Activated naive CD4-positive, alpha-beta T cell treated with anti-CD3 and anti-CD28 coated beads, Interleukin-2, amount 50 U/mL, for 72 hours (primary cell): ENCODE measurements around the gene TRAPPC5. TPM values are rescaled to one million over a fixed set of nuclear protein-coding genes. Genes with fewer than 3 reads are reported as not detected.

Source experiments
- ATAC-seq, 2 donors: fragments of 150-1000 bp; cut with Tn5 transposase; 2 replicates each; pipeline ENCODE4 v1.10.0; 2021; ENCODE audit warnings: mild to moderate bottlenecking in 2 of 2, moderate library complexity in 2 of 2
- DNase-seq, 2 donors: peaks; one replicate each; pipeline ENCODE4 v3.0.0; 2021 to 2022; ENCODE audit warnings: low spot score in 2 of 2
- H3K27ac Mint-ChIP-seq, 2 donors: one replicate each; pipeline ENCODE4 v1.8.0; 2022; ENCODE audit warnings: mild to moderate bottlenecking in 2 of 2, mixed read lengths in 2 of 2
- H3K36me3 Mint-ChIP-seq, 2 donors: one replicate each; pipeline ENCODE4 v1.8.0; 2022; ENCODE audit warnings: mixed read lengths in 2 of 2
- H3K9me3 Mint-ChIP-seq, 2 donors: one replicate each; pipeline ENCODE4 v1.8.0; 2022; ENCODE audit warnings: mixed read lengths in 2 of 2
- total RNA-seq, 2 donors: library from RNA; stranded (reverse); gene quantifications; one replicate each; pipeline ENCODE4 v1.2.3, GENCODE V29; 2022

Gene TRAPPC5
- total RNA-seq, 2 donors from 2014 or later = 58.9 to 84.4 TPM

DNA sequence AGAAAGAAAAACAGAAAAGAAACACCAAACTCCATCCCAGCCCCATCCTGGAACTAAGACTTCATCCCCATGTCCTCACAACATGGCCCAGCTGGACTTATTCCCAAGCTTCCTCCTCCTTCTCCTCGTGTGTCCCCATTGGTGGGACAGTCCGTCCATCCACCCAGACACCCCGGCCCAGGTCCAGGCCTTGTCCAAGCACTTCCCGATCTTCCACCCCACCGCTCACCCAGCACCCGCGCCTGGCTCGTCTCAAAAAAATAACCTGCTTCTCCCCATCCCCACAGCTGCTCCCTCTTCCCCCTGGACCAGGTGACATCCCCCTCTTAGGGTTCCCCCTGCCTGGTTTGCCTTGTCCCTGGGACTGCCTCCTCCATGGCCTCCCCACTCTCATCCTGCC, 22.7 kb downstream of the TRAPPC5 start:
- no peaks in the 10 kb centered on the region for H3K36me3 Mint-ChIP-seq
- DNase-seq (no peak), ATAC-seq (no peak)
- H3K27ac Mint-ChIP-seq = no peak overlapping the region
- no peaks in the 10 kb centered on the region for H3K9me3 Mint-ChIP-seq

DNA sequence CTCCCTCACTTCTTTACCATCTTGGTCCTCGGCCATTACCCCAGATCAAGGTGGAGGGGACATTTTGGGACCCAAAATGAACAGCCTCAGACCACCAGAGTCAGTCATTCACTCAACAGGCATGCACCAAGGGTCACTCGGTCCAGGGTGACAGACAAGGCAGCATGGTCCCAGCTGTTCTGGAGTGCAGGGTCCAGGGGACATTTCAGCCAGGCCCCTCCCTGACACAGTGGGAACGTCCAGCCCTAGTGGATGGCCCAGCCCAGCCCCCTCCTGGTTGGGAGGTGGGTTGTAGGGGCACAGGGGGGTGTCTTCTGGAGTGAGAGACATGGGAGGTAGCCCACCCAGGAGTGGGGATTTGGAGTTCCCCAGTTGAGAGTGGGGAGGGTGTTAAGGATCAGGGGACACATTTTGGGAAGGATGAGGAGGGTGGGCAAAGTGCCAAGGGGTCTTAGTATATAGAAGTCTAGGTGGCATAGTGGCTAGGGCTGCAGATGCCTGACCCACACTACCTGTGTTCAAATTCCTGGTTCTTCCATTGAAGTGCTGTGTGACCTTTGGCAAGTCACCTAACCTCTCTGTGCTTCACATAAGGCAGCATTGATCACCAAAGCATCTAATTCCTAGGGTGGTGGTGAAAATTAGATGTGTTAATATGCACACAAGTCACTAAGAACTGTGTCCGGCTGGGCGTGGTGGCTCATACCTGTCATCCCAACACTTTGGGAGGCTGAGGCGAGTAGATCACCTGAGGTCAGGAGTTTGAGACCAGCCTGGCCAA, 23.8 kb downstream of the TRAPPC5 start:
- no peaks in the 10 kb centered on the region for H3K36me3 Mint-ChIP-seq
- DNase-seq = no peak
- no peaks in the 10 kb centered on the region for H3K9me3 Mint-ChIP-seq
- ATAC-seq = no peak
- no peak overlapping the region for H3K27ac Mint-ChIP-seq

DNA sequence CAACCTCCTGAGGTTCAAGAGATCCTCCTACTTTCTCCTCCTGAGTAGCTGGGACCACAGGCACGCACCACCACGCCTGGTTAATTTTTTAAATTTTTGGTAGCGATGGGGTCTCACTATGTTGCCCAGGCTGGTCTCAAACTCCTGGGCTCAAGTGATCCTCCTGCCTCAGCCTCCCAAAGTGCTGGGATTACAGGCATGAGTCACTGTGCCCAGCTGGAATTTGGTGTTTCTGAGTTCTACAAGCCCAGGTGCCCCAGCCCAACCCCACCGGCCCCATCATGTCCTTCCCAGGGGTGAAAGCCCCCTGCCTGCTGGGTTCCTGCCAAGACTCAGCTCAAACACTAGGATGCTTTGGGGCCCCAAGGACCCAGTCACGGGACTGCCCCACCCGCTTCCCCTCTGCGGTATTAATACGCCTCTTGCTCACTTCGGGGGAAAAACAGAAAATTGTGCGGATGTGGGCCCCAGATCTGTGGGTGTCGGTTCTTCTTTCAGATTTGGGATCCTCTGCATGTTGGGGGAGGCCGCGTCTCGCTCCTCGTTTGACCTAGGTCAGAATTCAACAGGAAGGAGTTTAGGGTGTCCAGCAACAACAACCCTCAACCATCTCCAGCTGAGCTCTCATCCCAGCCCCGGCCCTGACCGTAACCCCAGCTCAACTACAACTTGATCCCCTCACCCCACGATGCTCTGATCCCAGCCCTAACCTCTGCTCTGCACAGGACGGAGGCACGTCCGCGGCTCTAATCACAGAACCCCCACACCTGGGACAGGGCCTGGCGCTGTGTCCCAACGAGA, 25.0 kb downstream of the TRAPPC5 start:
- ATAC-seq = peak; percentile 92 to 97
- H3K27ac Mint-ChIP-seq = peak overlapping the region; percentile 73 to 75
- no peaks in the 10 kb centered on the region for H3K9me3 Mint-ChIP-seq
- H3K36me3 Mint-ChIP-seq = no peaks in the 10 kb centered on the region
- DNase-seq = peak; percentile 61 to 79

DNA sequence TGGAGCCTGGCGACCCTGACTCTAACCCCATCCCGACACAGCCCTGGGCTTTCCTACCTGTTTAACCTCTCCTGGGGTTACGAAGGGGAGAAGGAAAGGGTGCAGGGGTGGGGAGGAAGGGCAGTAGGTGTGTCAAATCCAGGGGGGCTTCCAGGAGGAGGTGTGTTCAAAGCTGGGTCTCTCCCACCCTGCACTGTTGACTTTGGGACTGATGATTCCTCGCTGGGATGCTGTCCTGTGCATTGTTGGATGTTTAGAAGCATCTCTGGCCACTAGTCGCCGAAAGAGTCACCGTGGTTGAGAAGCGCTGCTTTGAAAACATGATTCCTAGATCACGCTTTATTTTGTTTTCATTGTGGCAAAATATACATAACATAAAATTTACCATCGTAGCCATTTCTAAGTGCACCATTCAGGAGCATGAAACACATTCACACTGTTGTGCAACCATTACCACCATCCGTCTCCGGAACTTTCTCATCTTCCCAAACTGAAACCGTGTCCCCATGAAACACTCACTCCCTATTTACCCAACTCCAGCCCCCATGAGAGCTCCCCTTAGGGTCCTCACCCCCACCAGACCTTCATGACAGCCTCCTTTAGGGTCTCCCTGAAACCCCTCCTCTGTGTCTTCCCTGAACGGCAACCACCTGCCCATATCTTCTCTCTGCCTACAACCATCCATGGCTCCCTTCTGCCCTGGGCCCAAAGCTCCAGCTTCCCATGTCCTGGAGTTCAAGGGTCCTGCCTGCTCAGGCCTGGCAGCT, 25.7 kb downstream of the TRAPPC5 start:
- ATAC-seq (no peak), DNase-seq (no peak)
- H3K27ac Mint-ChIP-seq = peak overlapping the region; percentile 73 to 75
- H3K36me3 Mint-ChIP-seq = no peaks in the 10 kb centered on the region
- no peaks in the 10 kb centered on the region for H3K9me3 Mint-ChIP-seq

DNA sequence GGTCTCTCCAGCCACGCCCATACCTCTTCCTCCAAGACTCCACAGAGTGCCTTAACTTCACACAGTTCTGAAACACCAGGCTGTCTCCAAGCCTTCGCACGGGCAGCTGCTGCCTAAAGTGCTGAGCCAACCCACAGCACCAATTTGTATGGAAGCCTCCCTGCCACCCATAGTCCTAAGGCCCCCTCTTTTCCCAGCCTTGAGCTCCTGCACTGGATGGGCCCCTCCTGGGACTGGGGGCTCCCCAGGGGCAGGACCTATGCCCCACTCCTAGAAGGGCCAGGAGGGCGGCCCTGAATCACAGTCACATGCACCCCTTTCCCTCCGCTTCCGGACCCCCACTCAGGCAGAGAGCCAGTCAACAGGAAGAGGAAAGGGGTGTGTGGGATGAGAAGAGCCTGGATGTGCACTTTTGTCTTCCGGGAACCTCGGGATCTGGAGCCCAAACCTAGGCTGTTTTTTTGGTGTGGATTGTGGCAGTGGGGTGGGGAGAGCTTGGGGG, 26.4 kb downstream of the TRAPPC5 start:
- Mint-ChIP-seq H3K27ac (peak overlapping the region in 1 of 2 donors; percentile 73), H3K36me3 (no peaks in the 10 kb centered on the region), H3K9me3 (no peaks in the 10 kb centered on the region)
- no peak for ATAC-seq
- DNase-seq = no peak

DNA sequence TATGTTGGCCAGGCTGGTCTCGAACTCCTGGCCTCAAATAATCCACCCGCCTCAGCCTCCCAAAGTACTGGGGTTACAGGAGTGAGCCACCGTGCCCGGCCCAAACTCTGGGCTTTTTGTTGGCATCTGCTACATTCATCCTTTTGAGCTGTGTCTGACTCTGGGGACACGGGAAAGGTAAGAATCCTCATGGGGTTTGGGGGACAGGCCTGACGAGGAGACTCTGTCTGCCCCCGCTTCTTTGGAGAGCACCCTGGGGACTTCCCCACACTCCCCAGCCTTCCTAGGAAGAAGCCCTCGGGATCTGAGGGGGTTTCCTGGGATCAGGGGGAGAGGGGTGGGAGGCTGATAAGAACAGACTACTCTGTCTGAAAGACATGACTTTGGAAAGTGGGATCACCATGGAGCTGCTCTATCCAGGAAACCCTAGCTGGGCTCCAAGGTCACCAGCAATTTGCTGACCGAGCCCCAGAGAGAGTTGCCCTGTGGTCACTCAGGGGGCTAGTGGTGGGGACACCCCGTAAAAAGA, 29.4 kb downstream of the TRAPPC5 start:
- Mint-ChIP-seq H3K27ac (no peak overlapping the region), H3K36me3 (no peaks in the 10 kb centered on the region), H3K9me3 (no peaks in the 10 kb centered on the region)
- no peak for ATAC-seq
- DNase-seq = no peak

DNA sequence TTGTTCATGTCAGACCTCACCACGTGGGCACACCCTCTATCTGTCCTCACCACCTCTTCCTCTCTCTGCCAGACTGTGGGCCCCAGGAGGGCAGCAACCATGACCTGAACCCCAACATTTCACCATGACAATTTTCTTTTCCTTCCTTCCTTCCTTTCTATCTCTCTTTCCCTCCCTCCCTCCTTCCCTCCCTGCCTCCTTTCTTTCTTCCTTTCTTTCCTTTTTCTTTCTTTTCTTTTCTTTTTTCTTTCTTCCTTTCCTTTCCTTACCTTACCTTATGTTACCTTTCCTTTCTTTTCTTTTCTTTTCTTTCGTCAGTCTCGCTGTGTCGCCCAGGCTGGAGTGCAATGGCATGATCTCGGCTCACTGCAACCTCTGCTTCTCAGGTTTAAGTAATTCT, 30.0 kb downstream of the TRAPPC5 start:
- ATAC-seq (no peak), DNase-seq (no peak)
- Mint-ChIP-seq H3K36me3 (no peaks in the 10 kb centered on the region), H3K9me3 (no peaks in the 10 kb centered on the region), H3K27ac (no peak overlapping the region)

DNA sequence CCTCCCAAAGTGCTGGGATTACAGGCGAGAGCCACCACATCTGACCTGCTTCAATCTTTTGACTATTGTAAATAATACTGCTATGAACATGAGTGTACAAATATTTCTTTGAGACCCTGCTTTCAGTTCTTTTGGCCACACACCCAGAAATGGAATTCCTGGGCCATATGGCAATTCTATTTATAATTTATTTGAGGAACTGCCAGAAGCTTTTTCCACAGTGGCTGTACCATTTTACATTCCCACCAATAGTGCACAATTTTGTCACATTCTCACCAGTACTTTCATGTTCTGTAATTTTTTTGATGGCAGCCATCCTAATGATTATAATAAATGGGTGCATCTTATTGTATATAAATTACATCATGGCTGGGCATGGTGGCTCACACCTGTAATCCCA, 35.0 kb downstream of the TRAPPC5 start:
- ATAC-seq = no peak
- DNase-seq = no peak
- H3K27ac Mint-ChIP-seq = no peak overlapping the region

DNA sequence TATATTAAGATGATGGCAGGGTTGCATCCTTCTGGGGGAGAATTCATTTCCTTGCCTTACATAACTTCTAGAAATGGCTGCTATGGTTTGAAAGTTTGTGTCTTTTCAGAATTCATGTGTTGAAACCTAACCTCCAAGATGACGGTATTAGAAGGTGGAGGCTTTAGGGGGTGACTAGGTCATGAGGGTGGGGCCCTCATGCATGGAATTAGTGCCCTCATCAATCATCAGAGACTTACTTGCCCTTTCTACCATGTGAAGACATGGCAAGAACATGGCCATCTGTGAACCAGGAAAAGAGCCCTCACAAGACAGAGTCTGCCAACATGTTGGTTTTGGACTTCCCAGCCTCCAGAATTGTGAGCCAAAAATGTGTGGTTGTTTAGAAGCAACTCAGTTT, 36.1 kb downstream of the TRAPPC5 start:
- DNase-seq = no peak
- Mint-ChIP-seq H3K27ac (no peak overlapping the region), H3K36me3 (peaks cover 0 to 6% of the 10 kb centered on the region in 2 donors), H3K9me3 (no peaks in the 10 kb centered on the region)
- ATAC-seq = no peak

More for the DNA sequence above, 35.0 kb downstream of the TRAPPC5 start:
- peaks cover 0 to 6% of the 10 kb centered on the region in 2 donors for H3K36me3 Mint-ChIP-seq
- no peaks in the 10 kb centered on the region for H3K9me3 Mint-ChIP-seq

DNA sequence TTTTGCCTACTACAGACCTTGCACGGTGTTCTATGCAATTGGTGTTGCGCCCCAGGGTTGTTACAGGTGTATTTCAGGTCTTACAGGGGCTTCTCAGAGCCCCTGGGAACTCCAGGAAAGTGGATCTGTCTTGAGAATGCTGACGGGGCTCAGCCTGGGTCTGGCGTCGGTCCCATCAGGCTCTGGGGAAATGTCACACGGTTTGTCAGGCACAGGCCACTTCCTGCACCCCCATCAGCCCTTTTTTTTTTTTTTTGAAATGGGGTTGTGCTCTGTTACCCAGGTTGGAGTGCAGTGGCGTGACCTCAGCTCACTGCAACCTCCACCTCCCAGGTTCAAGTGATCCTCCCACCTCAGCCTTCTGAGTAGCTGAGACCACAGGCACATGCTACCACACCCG, 38.0 kb downstream of the TRAPPC5 start:
- DNase-seq (no peak), ATAC-seq (no peak)
- Mint-ChIP-seq H3K9me3 (no peaks in the 10 kb centered on the region), H3K27ac (no peak overlapping the region), H3K36me3 (peaks cover 0 to 6% of the 10 kb centered on the region in 2 donors)

DNA sequence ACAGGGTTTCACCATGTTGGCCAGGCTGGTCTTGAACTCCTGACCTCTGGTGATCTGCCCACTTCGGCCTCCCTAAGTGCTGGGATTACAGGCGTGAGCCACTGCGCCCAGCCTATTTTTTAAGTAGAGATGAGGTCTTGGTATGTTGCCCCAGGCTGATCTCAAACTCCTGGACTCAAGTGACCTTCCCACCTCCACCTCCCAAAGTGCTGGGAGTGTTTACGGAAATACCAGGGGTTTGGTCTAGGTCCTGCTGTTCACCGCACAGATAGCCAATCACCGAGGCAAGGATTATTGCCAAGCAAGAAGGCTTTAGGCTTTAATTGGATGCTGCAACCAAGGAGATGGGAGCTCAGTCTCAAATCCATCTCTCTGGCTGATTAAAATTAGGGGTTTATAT, 39.7 kb downstream of the TRAPPC5 start:
- DNase-seq (no peak), ATAC-seq (no peak)
- no peak overlapping the region for H3K27ac Mint-ChIP-seq
- H3K9me3 Mint-ChIP-seq = no peaks in the 10 kb centered on the region
- H3K36me3 Mint-ChIP-seq = peaks cover 0 to 6% of the 10 kb centered on the region in 2 donors

DNA sequence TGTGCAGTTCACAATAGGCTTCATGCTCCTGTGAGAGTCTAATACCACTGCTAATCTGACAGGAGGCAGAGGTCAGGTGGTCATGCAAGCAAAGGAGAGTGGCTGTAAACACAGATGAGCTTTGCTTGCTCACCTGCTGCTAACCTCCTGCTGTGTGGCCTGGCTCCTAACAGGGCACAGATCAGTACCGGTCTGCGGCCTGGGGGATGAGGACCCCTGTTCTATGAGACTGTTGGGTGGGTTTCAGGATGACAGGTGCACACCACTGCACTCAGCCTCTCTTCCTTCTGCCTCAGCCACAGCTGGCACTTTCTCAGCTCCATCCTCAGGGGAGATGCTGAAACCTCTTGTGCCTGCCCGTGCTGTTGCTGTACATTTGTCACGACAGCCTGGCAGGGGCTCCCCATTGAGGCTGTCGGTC, 41.6 kb downstream of the TRAPPC5 start:
- no peaks in the 10 kb centered on the region for H3K9me3 Mint-ChIP-seq
- no peak for ATAC-seq
- H3K27ac Mint-ChIP-seq = no peak overlapping the region
- peaks cover 0 to under 1% of the 10 kb centered on the region in 2 donors for H3K36me3 Mint-ChIP-seq
- DNase-seq = no peak

DNA sequence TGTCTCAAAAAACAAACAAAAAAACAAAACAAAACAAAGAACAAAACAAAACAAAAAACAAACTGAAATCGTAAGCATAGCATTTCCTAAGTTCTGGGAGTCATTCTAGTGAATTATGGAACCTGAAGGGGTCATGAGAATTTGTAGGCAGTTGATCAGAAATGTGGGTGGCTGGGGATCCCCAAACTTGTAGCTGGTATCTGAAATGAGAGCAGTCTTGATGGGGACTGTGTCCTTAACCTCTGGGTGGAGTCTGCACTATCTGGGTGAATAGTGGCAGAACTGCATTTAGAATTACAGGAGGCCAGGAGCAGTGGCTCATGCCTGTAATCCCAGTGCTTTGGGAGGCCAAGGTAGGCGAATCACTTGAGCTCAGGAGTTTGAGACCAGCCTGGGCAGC, 45.2 kb downstream of the TRAPPC5 start:
- peaks cover 0 to 5% of the 10 kb centered on the region in 2 donors for H3K36me3 Mint-ChIP-seq
- DNase-seq (no peak), ATAC-seq (no peak)
- no peak overlapping the region for H3K27ac Mint-ChIP-seq
- H3K9me3 Mint-ChIP-seq = no peaks in the 10 kb centered on the region

DNA sequence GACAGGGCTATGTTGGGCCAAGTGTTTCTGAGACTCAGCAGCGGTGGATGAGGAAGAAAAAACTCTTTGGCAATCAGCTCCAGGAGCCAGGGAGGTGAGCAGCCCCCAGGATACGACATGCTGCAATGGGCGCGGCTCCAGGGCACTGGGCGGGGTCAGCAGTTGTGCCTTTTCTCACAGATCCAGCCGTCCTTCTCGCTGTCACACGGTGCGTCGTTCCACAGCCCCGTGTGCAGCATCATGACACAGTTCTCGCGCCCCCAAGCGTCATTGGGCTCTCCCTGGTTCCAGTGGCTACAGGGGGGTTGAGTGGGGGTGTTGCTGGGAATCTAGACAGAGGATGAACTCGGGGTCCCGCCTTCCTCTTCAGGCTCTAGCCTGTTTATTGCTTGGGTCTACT, 48.6 kb downstream of the TRAPPC5 start:
- DNase-seq = no peak
- peaks cover 0 to 5% of the 10 kb centered on the region in 2 donors for H3K36me3 Mint-ChIP-seq
- no peaks in the 10 kb centered on the region for H3K9me3 Mint-ChIP-seq
- H3K27ac Mint-ChIP-seq = no peak overlapping the region
- ATAC-seq = no peak

DNA sequence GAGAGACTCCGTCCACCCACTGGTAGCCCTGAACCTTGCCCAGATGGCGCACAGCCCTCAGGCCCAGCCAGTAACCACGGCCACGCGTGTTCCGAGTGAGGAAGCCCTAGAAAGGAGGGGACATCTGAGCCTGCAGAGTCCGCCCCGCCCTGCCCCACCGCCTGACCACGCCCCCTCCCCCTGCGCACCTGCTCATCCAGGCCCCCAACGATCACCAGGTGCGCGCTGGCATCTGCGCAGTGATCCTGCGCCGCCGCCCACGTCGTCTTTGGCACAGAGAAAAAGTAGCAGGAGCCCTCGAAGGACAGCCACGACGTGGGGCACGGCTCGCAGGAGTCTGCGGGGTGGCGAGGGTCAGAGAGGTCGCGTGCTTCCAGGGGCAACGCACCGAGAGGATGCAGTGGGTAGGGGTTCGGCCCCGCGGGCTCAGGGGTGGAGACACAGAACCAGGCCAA, 49.2 kb downstream of the TRAPPC5 start:
- ATAC-seq = no peak
- Mint-ChIP-seq H3K27ac (no peak overlapping the region), H3K9me3 (no peaks in the 10 kb centered on the region), H3K36me3 (peaks cover 0 to 5% of the 10 kb centered on the region in 2 donors)
- no peak for DNase-seq
